ENCODE measurements around the gene RC3H1. TPM values are rescaled to one million over a fixed set of nuclear protein-coding genes. Genes with fewer than 3 reads are reported as not detected.
A peak's percentile ranks its signal among the peaks of the same experiment; 100 is the strongest.

Gene RC3H1
- total and polyA plus RNA-seq, 10 of the 15 experiments (the other 5 are each of a cell fraction or from before 2014, with no cell fraction given), result 1.4 to 33.9 (median 11.8) TPM

DNA sequence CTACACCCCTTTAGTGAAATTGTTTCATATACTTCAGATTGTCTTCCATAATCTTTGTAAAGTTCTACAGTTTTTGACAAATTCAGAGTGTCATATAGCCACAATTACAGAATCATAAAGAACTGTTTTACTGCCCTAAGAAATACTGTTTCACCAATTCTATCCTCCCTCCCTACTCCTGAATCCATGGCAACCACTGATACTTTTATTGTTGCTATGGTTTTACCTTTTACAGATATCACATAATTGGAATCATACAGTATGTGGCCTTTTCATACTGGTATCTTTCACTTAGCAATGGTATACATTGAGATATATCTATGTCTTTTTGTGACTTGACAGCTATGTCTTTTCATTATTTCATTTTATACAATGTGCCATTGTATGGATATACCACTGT is 34.1 kb downstream of the RC3H1 start (continued):
- TF ChIP-seq, protein P1, sequence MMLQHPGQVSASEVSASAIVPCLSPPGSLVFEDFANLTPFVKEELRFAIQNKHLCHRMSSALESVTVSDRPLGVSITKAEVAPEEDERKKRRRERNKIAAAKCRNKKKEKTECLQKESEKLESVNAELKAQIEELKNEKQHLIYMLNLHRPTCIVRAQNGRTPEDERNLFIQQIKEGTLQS (IDR thresholded peaks at IDR 0.05; ENCODE audit: borderline replicate concordance, extremely low read depth, low read depth, low read length), result no peak
- no peak for TF ChIP-seq RCOR1 (conservative IDR thresholded peaks at IDR 0.05; ENCODE audit: low read depth, low read length)
- TF ChIP-seq, protein P2, sequence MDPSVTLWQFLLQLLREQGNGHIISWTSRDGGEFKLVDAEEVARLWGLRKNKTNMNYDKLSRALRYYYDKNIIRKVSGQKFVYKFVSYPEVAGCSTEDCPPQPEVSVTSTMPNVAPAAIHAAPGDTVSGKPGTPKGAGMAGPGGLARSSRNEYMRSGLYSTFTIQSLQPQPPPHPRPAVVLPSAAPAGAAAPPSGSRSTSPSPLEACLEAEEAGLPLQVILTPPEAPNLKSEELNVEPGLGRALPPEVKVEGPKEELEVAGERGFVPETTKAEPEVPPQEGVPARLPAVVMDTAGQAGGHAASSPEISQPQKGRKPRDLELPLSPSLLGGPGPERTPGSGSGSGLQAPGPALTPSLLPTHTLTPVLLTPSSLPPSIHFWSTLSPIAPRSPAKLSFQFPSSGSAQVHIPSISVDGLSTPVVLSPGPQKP (IDR thresholded peaks at IDR 0.05; ENCODE audit: low read depth, low read length), result no peak
- no peak for TF ChIP-seq SMAD5 (IDR thresholded peaks at IDR 0.05; ENCODE audit: low read depth)
- no peak for TF ChIP-seq TAF1 (IDR thresholded peaks at IDR 0.05; ENCODE audit: borderline replicate concordance, low read depth, low read length)
- TF ChIP-seq, protein P3, sequence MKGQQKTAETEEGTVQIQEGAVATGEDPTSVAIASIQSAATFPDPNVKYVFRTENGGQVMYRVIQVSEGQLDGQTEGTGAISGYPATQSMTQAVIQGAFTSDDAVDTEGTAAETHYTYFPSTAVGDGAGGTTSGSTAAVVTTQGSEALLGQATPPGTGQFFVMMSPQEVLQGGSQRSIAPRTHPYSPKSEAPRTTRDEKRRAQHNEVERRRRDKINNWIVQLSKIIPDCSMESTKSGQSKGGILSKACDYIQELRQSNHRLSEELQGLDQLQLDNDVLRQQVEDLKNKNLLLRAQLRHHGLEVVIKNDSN (IDR thresholded peaks at IDR 0.05; ENCODE audit: borderline replicate concordance, extremely low read length, insufficient read depth, low read depth, low read length), result no peak
- no peak for TF ChIP-seq RAD21 (IDR thresholded peaks at IDR 0.05; ENCODE audit: insufficient read depth, low read depth, low read length)
- TF ChIP-seq TCF3 (IDR thresholded peaks at IDR 0.05; ENCODE audit: borderline replicate concordance, insufficient read depth, low read depth, low read length), result no peak

DNA sequence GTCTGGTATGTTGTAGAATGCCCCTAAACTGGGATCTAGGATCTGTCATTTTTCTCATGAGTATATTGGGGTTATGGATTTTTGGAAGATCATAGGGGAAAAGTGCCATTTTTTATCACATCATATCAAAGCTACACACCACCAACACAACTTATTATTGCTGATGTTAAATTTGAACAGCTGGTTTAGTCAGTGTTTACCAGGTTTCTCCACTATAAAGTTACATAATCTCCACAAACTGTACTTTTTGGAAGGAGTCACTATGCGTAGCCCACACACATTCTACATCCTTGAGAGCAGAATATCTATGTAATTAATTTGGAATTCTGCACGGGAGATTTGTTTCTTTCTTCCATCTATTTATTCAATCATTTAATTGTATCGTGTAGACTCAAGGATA is 35.2 kb downstream of the RC3H1 start:
- H3K79me2 ChIP-seq (ENCODE audit: control insufficient read depth, insufficient read depth, low read length), result no peaks in the 10 kb centered on the region
- BruUV-seq (replicated peaks), result TSS peak; percentile 27
- POLR2A ChIA-PET, result interaction anchor here (0.6 kb wide), 2 partner anchors 13 to 217 kb away, joined by 3 read pairs; no protein-coding TSS in a partner anchor

More for the DNA sequence above, 35.2 kb downstream of the RC3H1 start:
- no peak overlapping the region for H3K27ac ChIP-seq (ENCODE audit: control insufficient read depth, insufficient read depth)
- peaks cover 6 to 21% of the 10 kb centered on the region in 2 experiments; a peak in 3 of 4 replicates for H3K36me3 ChIP-seq (ENCODE audit: control insufficient read depth in 2 of 2, insufficient read depth in 2 of 2, low read length in 1 of 2)
- RAD21 ChIA-PET (ENCODE audit: unreplicated experiment), result interaction anchor here (0.5 to 1.1 kb wide), 2 partner anchors 29 to 90 kb away, joined by 3 read pairs; no protein-coding TSS in a partner anchor
- WGBS (ENCODE audit: insufficient coverage, insufficient replicate concordance, low lambda C conversion rate, missing lambda C conversion rate), result 100% methylated on average over 3 of the region's 3 CpGs
- no peaks in the 10 kb centered on the region for H3K4me1 ChIP-seq (ENCODE audit: control insufficient read depth, insufficient read depth, low read length)
- no peaks in the 10 kb centered on the region for H3K27me3 ChIP-seq (replicated peaks in 1 of 2; ENCODE audit: control insufficient read depth in 2 of 2, insufficient read depth in 2 of 2, low read length in 1 of 2)
- in situ Hi-C loops (cut with MboI), result no loop called here
- no peak overlapping the region for H3K4me3 ChIP-seq
- no peak for ATAC-seq
- FAIRE-seq, result no peak
- SMC1A ChIA-PET (ENCODE audit: uncharacterized antibody, unreplicated experiment), result interaction anchor here (0.7 to 4.1 kb wide), 4 partner anchors 12 to 86 kb away, joined by 3 to 22 read pairs (median 4); partner anchors contain the start of gene RC3H1
- no peak for TF ChIP-seq FOXM1 (IDR thresholded peaks at IDR 0.05; ENCODE audit: low read depth, low read length)
- no peak for TF ChIP-seq MTA3 (IDR thresholded peaks at IDR 0.05; ENCODE audit: borderline replicate concordance, low read length)
- TF ChIP-seq SRF (IDR thresholded peaks at IDR 0.05; ENCODE audit: low read depth in 2 of 2, low read length in 2 of 2), result no peak
- CTCF ChIA-PET, result no interaction called here
- no peak for DNase-seq (ENCODE audit: low read depth, low spot score)
- intact Hi-C loops (cut with micrococcal nuclease; ENCODE audit: unreplicated experiment), result loop anchor here (10.0 kb wide), 1 partner anchor 228 kb away; no protein-coding TSS in a partner anchor
- H2AFZ ChIP-seq (ENCODE audit: control insufficient read depth, low read depth, low read length), result no peak overlapping the region
- no peaks in the 10 kb centered on the region for H4K20me1 ChIP-seq (ENCODE audit: control insufficient read depth, insufficient read depth)
- H3K9ac ChIP-seq (ENCODE audit: control insufficient read depth, insufficient read depth, low read length), result no peak overlapping the region
- H3K9me3 ChIP-seq (replicated peaks; ENCODE audit: control insufficient read depth, insufficient read depth, low read length), result no peaks in the 10 kb centered on the region
- no peak overlapping the region for H3K4me2 ChIP-seq (ENCODE audit: control insufficient read depth, insufficient read depth)
